Small intestine (tissue), 7 donors: ENCODE results near the gene SERPING1. TPM values are rescaled to one million over a fixed set of nuclear protein-coding genes. Genes with fewer than 3 reads are reported as not detected.
"Not testable (repeated sequence)": the region's sequence is repeated elsewhere in the genome, so short reads cannot be mapped to it uniquely, and the experiment has no call there.

ENCODE experiments used
- DNase-seq, 2 donors: peaks; one replicate each; pipeline versions ENCODE4 v3.0.0 to v3.0.0-alpha.2; 2013
- FAIRE-seq: peaks from 2 replicates; lab custom pipeline; 2012; peaks lifted over from hg19 to GRCh38; lab: Jason Lieb, UNC
- H3K27ac ChIP-seq, 3 donors: one replicate each; pipeline ENCODE4 v1.5.1; 2013; ENCODE audit warnings: low read length in 2 of 3, mild to moderate bottlenecking in 2 of 3, control low read depth in 1 of 3, inconsistent platforms in 1 of 3, low read depth in 1 of 3, moderate library complexity in 1 of 3
- H3K27me3 ChIP-seq, 3 donors: one replicate each; pipeline ENCODE4 v1.6.1; 2013; ENCODE audit warnings: low read length in 3 of 3, inconsistent platforms in 1 of 3; ENCODE audit not compliant: control insufficient read depth in 3 of 3, insufficient read depth in 3 of 3
- H3K36me3 ChIP-seq, 3 donors: one replicate each; pipeline ENCODE4 v1.6.1; 2013; ENCODE audit warnings: low read length in 3 of 3, inconsistent platforms in 1 of 3, low read depth in 1 of 3, mild to moderate bottlenecking in 1 of 3, moderate library complexity in 1 of 3; ENCODE audit not compliant: control insufficient read depth in 3 of 3, insufficient read depth in 2 of 3
- H3K4me1 ChIP-seq, 3 donors: one replicate each; pipeline ENCODE4 v1.6.1; 2013; ENCODE audit warnings: low read length in 2 of 3, inconsistent platforms in 1 of 3, low read depth in 1 of 3, mild to moderate bottlenecking in 1 of 3, moderate library complexity in 1 of 3; ENCODE audit not compliant: control insufficient read depth in 3 of 3, insufficient read depth in 2 of 3
- H3K4me3 ChIP-seq, 3 donors: one replicate each; pipeline ENCODE4 v1.5.1; 2013; ENCODE audit warnings: low read length in 3 of 3, control low read depth in 1 of 3, inconsistent platforms in 1 of 3, low read depth in 1 of 3, mild to moderate bottlenecking in 1 of 3, moderate library complexity in 1 of 3
- H3K9me3 ChIP-seq, 2 donors: one replicate each; pipeline ENCODE4 v1.6.1; 2013; ENCODE audit warnings: low read depth in 1 of 2, low read length in 1 of 2; ENCODE audit not compliant: control insufficient read depth in 2 of 2, insufficient read depth in 1 of 2
- WGBS, 3 donors: extraction: QIAGEN DNeasy Blood & Tissue Kit; methylation state at CpG; one replicate each; pipeline ENCODE4 v1.1.7; 2013; 5-methylcytosine and 5-hydroxymethylcytosine counted together
- polyA plus RNA-seq, 4 donors: library from polyadenylated mRNA; stranded (reverse) in 3 of 4; unstranded in 1 of 4; fragments of 200-250 nt in 3 of 4; fragments of 120-200 nt in 1 of 4; gene quantifications; one replicate each; pipeline versions ENCODE4 v1.2.1 to v1.2.3, GENCODE V29; 2013
- donor health status: healthy with polysubstance abuse.
- donor health status: control.
- donor health status: control.
- donor health status: Bipolar disorder and iron deficiency.
- donor health status: healthy.

The SERPING1 gene
- polyA plus RNA-seq, 4 donors = 5.4 to 201 (median 20.3) TPM

GRCh38 chr11:57648801-57649735 is 51.6 kb downstream of the SERPING1 start:
- Histone ChIP-seq H3K9me3 (no peaks in the 10 kb centered on the region), H3K4me1 (peaks cover 0 to 45% (median 0%) of the 10 kb centered on the region in 3 donors), H3K27ac (no peak overlapping the region), H3K36me3 (no peaks in the 10 kb centered on the region), H3K4me3 (peak overlapping the region in 2 of 3 donors; percentile 10 to 36), H3K27me3 (peaks cover 3 to 67% (median 29%) of the 10 kb centered on the region in 3 donors)
- FAIRE-seq (no peak), DNase-seq (peak in 1 of 2 donors; percentile 16)
- 3 to 6% (median 3%) methylated on average over 22 to 23 of the region's 23 CpGs for WGBS, 3 donors

DNA sequence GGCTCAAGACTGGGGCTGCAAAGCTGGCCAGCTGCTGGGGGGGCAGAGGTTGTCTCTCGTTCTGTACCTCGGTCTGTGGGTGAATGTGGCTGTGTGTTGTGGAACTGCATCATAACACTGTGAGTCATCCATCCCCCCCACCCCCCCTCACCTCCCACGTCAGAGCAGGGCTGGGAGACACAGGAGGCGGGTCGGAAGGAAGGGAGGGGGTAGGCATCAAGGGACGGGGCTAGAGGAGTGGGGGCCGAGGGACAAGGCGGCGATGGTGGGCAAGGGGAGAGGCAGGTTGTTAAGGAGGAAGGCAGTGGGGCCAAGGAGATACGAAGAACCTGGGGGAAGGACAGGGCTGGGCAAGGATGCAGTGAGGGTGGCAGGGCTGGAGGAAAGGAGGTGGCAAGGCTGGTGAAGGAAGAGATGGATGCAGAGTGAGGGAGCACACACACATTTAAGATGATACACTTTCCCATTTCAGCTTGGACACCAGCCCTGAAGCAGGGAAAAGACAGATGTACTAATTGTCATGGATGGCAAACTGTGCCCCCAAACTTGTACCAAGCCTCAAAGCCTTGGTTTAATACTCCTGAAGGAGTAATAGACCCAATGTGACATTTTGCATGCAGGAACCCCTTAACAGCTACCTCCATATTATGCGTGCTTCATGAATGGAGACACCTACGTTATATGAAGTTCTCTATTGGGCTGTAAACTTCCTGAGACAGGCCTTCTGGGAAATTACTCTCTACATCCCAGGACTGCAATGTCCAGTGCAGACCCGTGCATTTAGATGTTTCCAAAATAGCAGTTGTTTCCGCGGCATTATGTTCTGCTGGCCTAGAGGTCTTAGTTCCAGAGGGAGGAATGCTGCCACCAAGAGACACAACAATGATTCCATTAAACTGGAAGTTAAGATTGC is 52.6 kb downstream of the SERPING1 start, which contains the start of gene YPEL4:
Gene YPEL4, minus strand, starts transcription at position 87 of the 913 bp plus-strand sequence. CDS start 2,805 bp downstream, outside the sequence.
- peaks cover 3 to 67% (median 29%) of the 10 kb centered on the region in 3 donors for H3K27me3 ChIP-seq

DNA sequence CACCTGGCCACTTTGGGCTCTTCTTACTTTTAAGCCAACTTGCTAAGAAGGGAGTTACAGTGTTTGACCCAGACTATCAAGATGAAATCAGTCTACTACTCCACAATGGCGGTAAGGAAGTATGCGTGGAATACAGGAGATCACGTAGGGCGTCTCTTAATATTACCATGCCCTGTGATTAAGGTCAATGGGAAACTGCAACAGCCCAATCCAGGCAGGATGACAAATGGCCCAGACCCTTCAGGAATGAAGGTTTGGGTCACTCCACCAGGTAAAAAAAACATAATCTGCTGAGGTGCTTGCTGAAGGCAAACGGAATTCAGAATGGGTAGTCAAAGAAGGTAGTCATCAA is 53.2 kb downstream of the SERPING1 start:
- peaks cover 0 to 38% (median 0%) of the 10 kb centered on the region in 3 donors for H3K4me1 ChIP-seq
- H3K9me3 ChIP-seq = no peaks in the 10 kb centered on the region
- H3K27ac ChIP-seq = no peak overlapping the region
- no peak for DNase-seq
- no peak for FAIRE-seq
- no peaks in the 10 kb centered on the region for H3K36me3 ChIP-seq
- WGBS, 3 donors = 64 to 74% (median 65%) methylated on average over 5 of the region's 5 CpGs
- no peak overlapping the region for H3K4me3 ChIP-seq
- H3K27me3 ChIP-seq = peaks cover 3 to 64% (median 25%) of the 10 kb centered on the region in 3 donors

More for the DNA sequence above, 52.6 kb downstream of the SERPING1 start, which contains the start of gene YPEL4:
- H3K9me3 ChIP-seq = no peaks in the 10 kb centered on the region
- H3K4me1 ChIP-seq = peaks cover 0 to 41% (median 0%) of the 10 kb centered on the region in 3 donors
- DNase-seq (peak; percentile 51 to 61), FAIRE-seq (no peak)
- 16 to 20% (median 17%) methylated on average over 15 of the region's 15 CpGs for WGBS, 3 donors
- H3K36me3 ChIP-seq = no peaks in the 10 kb centered on the region
- peak within 1 kb of the TSS in 2 of 3 donors; percentile 21 to 59 for H3K27ac ChIP-seq
- peak within 1 kb of the TSS in 2 of 3 donors; percentile 10 to 36 for H3K4me3 ChIP-seq

- WGBS, 3 donors = 85 to 87% (median 85%) methylated on average over 7 of the region's 7 CpGs
- no peak overlapping the region for H3K4me3 ChIP-seq
- DNase-seq = no peak
- H3K36me3 ChIP-seq = no peaks in the 10 kb centered on the region
- peaks cover 3 to 57% (median 20%) of the 10 kb centered on the region in 3 donors for H3K27me3 ChIP-seq
- no peaks in the 10 kb centered on the region for H3K9me3 ChIP-seq
- FAIRE-seq = no peak
- H3K27ac ChIP-seq = no peak overlapping the region
- H3K4me1 ChIP-seq = peaks cover 0 to 31% (median 0%) of the 10 kb centered on the region in 3 donors
These were observed 53.9 kb downstream of the SERPING1 start for GRCh38 chr11:57651408-57651807.

DNA sequence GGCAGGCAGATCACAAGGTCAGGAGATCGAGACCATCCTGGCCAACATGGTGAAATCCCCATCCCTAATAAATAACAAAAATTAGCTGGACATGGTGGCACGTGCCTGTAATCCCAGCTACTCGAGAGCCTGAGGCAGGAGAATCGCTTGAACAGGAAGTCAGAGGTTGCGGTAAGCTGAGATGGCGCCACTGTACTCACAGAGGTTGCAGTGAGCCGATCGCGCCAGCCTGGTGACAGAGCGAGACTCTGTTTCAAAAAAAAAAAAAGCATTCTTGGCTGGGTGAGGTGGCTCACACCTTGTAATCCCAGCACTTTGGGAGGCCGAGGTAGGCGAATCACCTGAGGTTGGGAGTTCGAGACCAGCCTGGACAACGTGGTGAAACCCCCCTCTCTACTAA is 54.7 kb downstream of the SERPING1 start:
- DNase-seq, H3K36me3 ChIP-seq, FAIRE-seq, H3K9me3 ChIP-seq, H3K4me3 ChIP-seq, H3K27ac ChIP-seq: not testable (repeated sequence)
- WGBS, 3 donors = 80 to 82% (median 80%) methylated on average over 14 of the region's 14 CpGs
- Histone ChIP-seq H3K27me3 (peaks cover 0 to 49% (median 12%) of the 10 kb centered on the region in 3 donors), H3K4me1 (peaks cover 0 to 23% (median 0%) of the 10 kb centered on the region in 3 donors)

DNA sequence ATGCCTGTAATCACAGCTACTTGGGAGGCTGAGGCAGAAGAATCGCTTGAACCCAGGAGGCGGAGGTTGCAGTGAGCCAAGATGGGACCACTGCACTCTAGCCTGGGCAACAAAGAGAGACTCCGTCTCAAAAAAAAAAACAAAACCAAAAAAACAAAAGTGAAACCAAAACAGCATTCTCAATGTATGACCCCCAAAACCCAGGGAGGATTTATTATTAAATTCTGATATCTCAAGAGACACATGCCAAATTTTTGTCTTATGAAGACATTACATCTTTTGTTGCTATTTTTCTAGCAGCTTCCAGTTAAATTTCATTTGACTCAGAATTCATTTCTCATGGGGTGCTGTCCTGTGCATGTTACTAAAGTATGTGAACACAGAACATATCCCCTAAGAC is 55.2 kb downstream of the SERPING1 start:
- H3K36me3 ChIP-seq = no peaks in the 10 kb centered on the region
- no peak for FAIRE-seq
- no peak overlapping the region for H3K4me3 ChIP-seq
- WGBS, 3 donors = 67 to 82% (median 75%) methylated on average over 3 of the region's 3 CpGs
- H3K4me1 ChIP-seq = peaks cover 0 to 18% (median 0%) of the 10 kb centered on the region in 3 donors
- H3K27ac ChIP-seq = no peak overlapping the region
- H3K27me3 ChIP-seq = peaks cover 0 to 45% (median 8%) of the 10 kb centered on the region in 3 donors
- no peak for DNase-seq
- no peaks in the 10 kb centered on the region for H3K9me3 ChIP-seq

DNA sequence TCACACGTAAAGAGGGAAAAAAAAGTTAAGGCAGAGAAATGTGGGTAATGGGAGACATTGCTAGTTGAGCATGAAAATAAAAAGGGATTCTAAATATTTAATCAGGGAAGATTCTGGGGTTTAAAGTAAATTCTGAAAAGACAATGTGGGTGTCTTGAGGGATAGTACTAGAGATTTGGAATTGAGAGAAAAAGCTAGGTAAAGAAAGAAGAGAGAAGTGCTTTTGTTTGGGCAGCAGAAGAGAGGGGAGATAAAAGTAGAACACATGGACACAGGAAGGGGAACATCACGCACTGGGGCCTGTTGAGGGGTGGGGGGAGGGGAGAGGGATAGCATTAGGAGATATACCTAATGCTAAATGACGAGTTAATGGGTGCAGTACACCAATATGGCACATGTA is 55.7 kb downstream of the SERPING1 start:
- peaks cover 0 to 14% (median 0%) of the 10 kb centered on the region in 3 donors for H3K4me1 ChIP-seq
- 45 to 73% (median 69%) methylated on average over 3 of the region's 3 CpGs for WGBS, 3 donors
- FAIRE-seq (no peak), DNase-seq (no peak)
- H3K27ac ChIP-seq = no peak overlapping the region
- peaks cover 0 to 40% (median 8%) of the 10 kb centered on the region in 3 donors for H3K27me3 ChIP-seq
- H3K36me3 ChIP-seq = no peaks in the 10 kb centered on the region
- no peak overlapping the region for H3K4me3 ChIP-seq
- H3K9me3 ChIP-seq = no peaks in the 10 kb centered on the region

DNA sequence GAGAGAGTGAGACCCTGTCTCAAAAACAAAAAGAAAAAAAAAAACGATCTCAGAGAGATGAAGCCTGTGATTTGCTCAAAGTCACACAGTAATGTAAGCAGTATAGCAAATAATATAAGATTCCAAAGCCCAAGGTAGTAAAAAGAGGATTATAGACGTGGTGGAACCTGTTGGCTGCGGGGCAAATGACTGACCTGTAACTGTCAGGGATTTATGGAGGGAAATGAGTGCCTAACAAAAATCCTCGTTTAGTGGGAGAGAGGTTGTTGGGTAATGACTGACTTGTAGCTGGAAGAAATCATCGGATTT is 59.4 kb downstream of the SERPING1 start:
- peaks cover 0 to 5% (median 0%) of the 10 kb centered on the region in 3 donors for H3K27me3 ChIP-seq
- peaks cover 0 to 7% (median 0%) of the 10 kb centered on the region in 3 donors for H3K4me1 ChIP-seq
- no peaks in the 10 kb centered on the region for H3K9me3 ChIP-seq
- FAIRE-seq = no peak
- peak overlapping the region in 2 of 3 donors; percentile 50 to 56 for H3K4me3 ChIP-seq
- WGBS, 3 donors = 5 to 18% (median 14%) methylated on average over 5 of the region's 5 CpGs
- peak overlapping the region; percentile 71 to 97 (median 82) for H3K27ac ChIP-seq
- H3K36me3 ChIP-seq = peaks cover 4 to 21% (median 5%) of the 10 kb centered on the region in 3 donors
- no peak for DNase-seq
